NCI-H510A treated with DMSO at 0.1 percent for 48 hours (cell line): ENCODE measurements around the gene PARP4.
"Not testable (repeated sequence)": the region's sequence is repeated elsewhere in the genome, so short reads cannot be mapped to it uniquely, and the experiment has no call there.

Source experiments
- DNase-seq: peaks from one replicate; lab custom pipeline; 2025; lab: John Stamatoyannopoulos, UW

PARP4 gene

GRCh38 chr13:24450530-24450929 is 62.0 kb downstream of the PARP4 start:
- DNase-seq, result no peak

DNA sequence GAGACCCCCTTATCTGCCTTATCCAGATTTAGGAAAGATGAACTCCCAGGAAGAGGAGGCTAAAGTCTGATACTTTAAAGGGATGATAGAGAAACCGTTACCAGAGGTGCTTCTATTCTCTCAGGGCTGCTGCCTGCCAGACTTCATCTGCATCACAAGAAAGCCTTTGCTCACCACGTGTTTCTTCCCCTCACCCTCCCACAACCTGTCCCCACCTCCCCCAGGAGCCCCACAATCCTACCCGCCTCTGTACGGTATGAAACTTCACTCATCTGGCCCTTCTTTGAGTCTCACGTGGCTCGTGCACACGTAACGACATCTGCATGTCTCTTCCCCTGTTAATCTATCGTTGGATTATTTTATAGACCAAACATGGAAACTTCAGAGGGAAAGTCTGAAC is 67.7 kb downstream of the PARP4 start:
- not testable (repeated sequence) for DNase-seq

- no peak for DNase-seq
Measured at GRCh38 chr13:24443366-24443765, 69.2 kb downstream of the PARP4 start.

DNA sequence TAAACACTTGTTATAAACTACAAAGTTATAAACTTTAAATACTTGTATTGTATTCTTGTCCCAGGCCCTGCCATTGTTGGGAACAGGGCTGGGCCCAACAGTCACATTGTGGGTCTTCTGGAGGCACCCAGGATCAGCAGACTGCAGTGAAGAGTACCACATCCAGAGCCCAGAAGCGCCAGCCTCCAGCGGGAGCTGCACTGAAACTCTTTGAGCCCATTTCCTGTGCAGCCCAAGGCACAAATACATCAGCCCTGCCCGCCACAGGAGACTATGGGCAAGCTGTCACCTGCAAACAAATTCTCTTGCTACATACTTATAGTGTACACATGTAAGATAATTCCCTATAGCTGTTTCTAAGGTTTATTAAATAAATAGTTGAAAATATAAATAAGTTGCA is 86.5 kb downstream of the PARP4 start:
- not testable (repeated sequence) for DNase-seq

- DNase-seq, result not testable (repeated sequence)
Measured at GRCh38 chr13:24419668-24420067, 92.9 kb downstream of the PARP4 start.

DNA sequence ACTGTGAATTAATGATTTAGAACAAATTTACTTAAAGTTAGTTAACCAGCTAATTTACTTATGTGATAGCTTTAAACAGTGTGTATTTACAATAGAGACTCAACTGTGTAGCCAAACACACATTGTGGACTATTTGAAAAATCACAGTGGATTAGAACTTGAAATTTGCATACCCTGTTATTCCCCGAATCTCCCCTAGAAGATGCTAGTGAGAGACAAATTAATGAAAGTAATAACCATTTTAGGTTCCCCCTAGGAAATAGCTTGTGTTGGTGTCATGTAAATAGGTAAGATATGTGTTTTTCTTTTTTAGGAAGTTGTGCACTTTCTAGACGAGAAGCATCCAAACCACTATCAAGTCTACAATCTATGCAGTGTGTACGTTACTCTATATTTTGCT is 104.7 kb downstream of the PARP4 start:
- DNase-seq, result no peak

DNA sequence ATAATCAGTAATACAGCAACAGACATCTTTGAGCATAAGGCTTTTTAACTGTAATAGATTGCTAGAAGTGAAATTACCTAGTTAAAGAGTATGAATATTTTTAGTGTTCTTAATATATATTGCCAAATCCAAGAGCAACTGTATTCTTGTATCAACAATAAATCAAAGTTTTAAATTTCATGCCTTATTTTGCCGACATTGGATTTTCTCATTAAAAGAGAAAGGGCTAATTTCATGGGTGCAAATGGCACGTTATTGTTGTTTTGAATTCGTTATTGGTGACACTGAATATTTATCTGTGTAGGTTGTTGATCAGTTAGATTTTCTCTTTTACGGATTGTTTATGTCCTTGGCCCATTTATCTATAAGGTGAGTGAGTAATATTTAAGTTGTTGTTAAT is 106.1 kb downstream of the PARP4 start:
- no peak for DNase-seq

- DNase-seq, result no peak
Measured at GRCh38 chr13:24396821-24397220, 115.8 kb downstream of the PARP4 start.

GRCh38 chr13:24392972-24393371 is 119.6 kb downstream of the PARP4 start:
- DNase-seq, result no peak

- not testable (repeated sequence) for DNase-seq
Measured at GRCh38 chr13:24391771-24392683, 120.6 kb downstream of the PARP4 start.

GRCh38 chr13:24390795-24391194 is 121.8 kb downstream of the PARP4 start:
- DNase-seq, result not testable (repeated sequence)

DNA sequence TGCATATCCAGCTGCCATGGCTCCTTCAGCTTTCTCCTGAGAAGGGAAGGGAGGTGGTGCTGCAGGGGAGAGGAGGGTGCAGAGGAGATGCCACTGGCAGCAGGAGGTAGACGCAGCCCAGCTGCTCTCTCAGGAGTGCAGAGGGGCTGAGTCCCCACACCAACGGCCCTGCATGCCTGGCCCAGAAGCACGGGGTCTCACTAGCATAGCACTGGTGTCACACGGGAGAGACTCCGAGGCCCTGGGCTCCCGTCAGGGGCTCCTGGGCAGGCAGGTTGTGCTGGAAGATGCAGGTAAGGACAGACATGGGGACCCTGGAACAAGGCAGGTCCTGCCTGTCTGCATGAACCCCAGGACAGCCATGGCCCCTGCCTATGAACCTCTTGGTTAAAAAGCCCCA is 123.1 kb downstream of the PARP4 start:
- DNase-seq, result no peak

GRCh38 chr13:24388743-24389142 is 123.8 kb downstream of the PARP4 start:
- DNase-seq, result not testable (repeated sequence)

- no peak for DNase-seq
Measured at GRCh38 chr13:24386816-24387708, 125.5 kb downstream of the PARP4 start.

DNA sequence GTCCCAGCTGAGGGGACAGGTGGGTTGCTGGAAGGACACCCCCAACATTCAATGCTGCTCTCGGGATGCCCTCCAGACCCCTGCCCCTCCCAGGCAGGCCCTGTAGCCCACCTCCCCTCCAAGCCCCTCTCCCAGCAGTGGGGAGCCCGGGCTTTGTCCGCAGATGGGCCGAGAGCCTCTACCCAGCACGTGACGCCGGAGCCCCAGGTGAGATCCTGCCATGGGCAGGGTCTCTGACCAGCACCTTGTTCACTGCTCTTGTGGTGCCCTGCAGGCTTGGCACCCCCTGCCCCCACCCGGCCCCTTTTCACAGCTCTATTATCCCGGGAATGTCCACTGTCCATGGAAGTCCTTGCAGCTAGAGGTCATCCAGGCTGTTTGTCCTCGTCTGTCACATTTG is 126.7 kb downstream of the PARP4 start:
- no peak for DNase-seq

GRCh38 chr13:24384946-24385345 is 127.6 kb downstream of the PARP4 start:
- DNase-seq, result not testable (repeated sequence)

DNA sequence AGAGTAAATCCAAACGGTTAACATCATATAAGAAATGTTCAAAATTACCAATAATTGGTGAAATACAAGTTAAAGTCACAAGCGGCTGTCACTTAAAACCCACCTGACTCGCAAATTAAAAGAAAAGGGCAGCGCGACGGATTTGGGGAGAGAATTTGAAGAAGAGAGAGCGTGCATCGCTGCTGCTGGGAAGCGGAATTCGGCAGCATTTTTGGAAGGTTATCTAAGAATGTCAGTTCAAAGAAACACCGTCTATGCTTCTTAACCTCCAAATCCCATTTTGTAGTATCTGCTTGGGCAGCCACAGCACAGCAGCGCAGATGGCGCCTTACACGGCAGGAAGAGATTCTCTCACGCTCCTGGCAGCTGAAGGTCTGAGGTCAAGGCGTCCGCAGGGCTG is 128.5 kb downstream of the PARP4 start:
- DNase-seq, result not testable (repeated sequence)

DNA sequence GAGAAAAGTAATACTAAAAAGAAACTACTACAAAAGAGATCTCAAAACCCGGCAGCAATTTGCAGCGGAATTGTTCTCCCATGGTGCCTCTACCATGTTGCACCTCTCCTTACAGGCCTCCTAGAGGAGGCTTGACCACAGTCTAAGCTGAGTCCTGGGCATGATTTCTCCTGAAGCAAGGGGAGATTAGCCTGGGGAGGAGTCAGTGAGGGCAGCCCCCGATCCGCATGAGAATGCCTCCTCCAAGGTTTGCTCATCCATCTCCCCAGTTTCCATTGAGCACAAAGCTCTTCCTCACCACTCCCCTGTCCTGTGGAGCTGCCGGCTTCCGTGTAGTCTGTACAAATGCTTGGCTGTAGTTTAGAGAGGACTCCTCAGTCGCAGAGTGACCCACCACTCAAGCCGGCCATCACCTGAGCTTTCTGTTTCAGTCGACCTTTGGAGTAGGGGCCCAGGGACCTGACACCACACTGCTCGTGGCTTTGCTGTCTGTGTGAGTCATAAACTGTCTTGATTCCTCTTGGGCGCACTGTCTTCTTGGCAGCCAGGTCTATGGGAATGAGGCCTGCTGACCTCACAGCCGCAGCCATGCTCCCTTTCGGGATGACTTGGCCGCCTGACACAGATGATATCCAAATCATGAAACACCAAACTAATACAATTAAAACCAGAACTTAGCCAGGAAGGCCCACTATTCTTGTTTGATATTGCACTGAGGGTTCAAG is 130.9 kb downstream of the PARP4 start:
- DNase-seq, result no peak

DNA sequence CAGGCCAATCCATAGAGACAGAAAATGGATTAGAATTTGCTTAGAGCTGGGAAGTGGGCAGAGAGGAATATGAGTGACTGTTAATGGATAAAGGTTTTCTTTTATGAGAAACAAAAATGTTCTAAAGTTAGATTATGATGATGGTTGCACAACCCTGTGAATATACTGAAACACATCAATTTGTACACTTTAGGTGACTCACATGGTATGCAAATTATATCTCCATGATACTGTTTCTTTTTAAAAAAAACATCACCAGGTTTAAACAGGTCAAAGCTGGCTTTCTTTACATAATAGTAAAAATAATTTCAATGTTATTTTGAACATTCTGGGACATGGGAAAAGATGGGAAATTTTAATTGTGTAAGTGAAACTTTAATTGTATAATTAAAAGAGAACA is 131.7 kb downstream of the PARP4 start:
- not testable (repeated sequence) for DNase-seq

DNA sequence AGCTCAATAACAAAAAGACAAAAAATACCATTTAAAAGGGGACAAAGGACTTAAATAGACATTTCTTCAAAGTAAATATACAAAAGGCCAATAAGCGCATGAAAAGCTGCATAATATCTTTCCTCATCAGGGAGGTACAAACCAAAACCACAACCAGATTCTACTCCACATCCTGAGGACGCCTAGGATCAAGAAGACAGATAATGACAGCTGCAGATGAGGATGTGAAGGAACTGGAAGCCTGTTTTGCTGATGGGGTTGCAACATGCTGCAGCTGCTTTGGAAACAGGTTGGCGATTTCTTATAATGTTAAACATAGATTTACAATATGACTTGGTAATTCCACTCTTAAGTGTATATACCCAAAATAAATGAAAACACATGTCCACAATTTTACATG is 132.4 kb downstream of the PARP4 start:
- not testable (repeated sequence) for DNase-seq

- not testable (repeated sequence) for DNase-seq
Measured at GRCh38 chr13:24371273-24371672, 141.3 kb downstream of the PARP4 start.
